Lower leg skin (tissue), 4 donors: Measurements from ENCODE around the gene FARS2. TPM values are rescaled to one million over a fixed set of nuclear protein-coding genes. Genes with fewer than 3 reads are reported as not detected.
"Not testable (repeated sequence)": the region's sequence is repeated elsewhere in the genome, so short reads cannot be mapped to it uniquely, and the experiment has no call there.

Experiments used
- DNase-seq, 2 donors: peaks; one replicate each; pipeline ENCODE4 v3.0.0-alpha.2; 2019; ENCODE audit warnings: low spot score in 2 of 2
- H3K4me3 ChIP-seq: fragments of 200-600 bp; sonication (generic); 2 replicates; pipeline ENCODE4 v1.5.1; 2017; ENCODE audit warnings: mild to moderate bottlenecking, low read depth; ENCODE audit not compliant: poor library complexity, severe bottlenecking
- CTCF ChIP-seq, 3 donors: fragments of 450-650 bp; IDR thresholded peaks; one replicate each; pipeline ENCODE4 v1.5.1; 2016; ENCODE audit warnings: antibody characterized with exemption in 3 of 3, mild to moderate bottlenecking in 3 of 3, moderate library complexity in 2 of 3
- POLR2A ChIP-seq, 2 donors: fragments of 450-650 bp; IDR thresholded peaks; one replicate each; pipeline ENCODE4 v1.6.1; 2016 to 2017; ENCODE audit warnings: antibody characterized with exemption in 2 of 2, mild to moderate bottlenecking in 1 of 2, moderate library complexity in 1 of 2
- whole genome bisulfite sequencing, 2 donors: methylation state at CpG; one replicate each; pipeline ENCODE4 v1.1.5; 2018; 5-methylcytosine and 5-hydroxymethylcytosine counted together
- intact Hi-C: fragments of 100-400 bp; cut with DNase I; formaldehyde crosslinking; loops from one replicate; pipeline ENCODE4 v1.15.0; 2023; ENCODE audit warnings: low total_unique reads
- total RNA-seq, 4 donors: library from RNA; depleted of rRNA; stranded (reverse); fragments of >200 nt; gene quantifications; one replicate each; pipeline ENCODE4 v1.1.0, GENCODE V29; 2016

FARS2 gene
- total RNA-seq, 4 donors from 2014 or later: 7.0 to 14.7 (median 11.1) TPM

GRCh38 chr6:5681480-5681879 is 420.2 kb downstream of the FARS2 start:
- no peak for DNase-seq
- intact Hi-C loops: no loop called here
- H3K4me3 ChIP-seq: no peak overlapping the region
- no peak for TF ChIP-seq CTCF (IDR thresholded peaks at IDR 0.05)
- no peak for TF ChIP-seq POLR2A (IDR thresholded peaks at IDR 0.05)
- WGBS, 2 donors: 47 to 49% methylated on average over 4 of the region's 4 CpGs

GRCh38 chr6:5682530-5682929 is 421.2 kb downstream of the FARS2 start:
- no peak for DNase-seq
- 95% methylated on average over 4 of the region's 4 CpGs for WGBS, 2 donors
- H3K4me3 ChIP-seq: no peak overlapping the region
- intact Hi-C loops: no loop called here
- TF ChIP-seq POLR2A (IDR thresholded peaks at IDR 0.05) (no peak), CTCF (IDR thresholded peaks at IDR 0.05) (no peak)

- DNase-seq, H3K4me3 ChIP-seq, intact Hi-C loops: not testable (repeated sequence)
- 70 to 76% methylated on average over 5 of the region's 5 CpGs for WGBS, 2 donors
Measured at GRCh38 chr6:5683747-5684146, 422.4 kb downstream of the FARS2 start.

- WGBS, 2 donors: 94 to 95% methylated on average over 6 of the region's 6 CpGs
- TF ChIP-seq POLR2A (IDR thresholded peaks at IDR 0.05) (no peak), CTCF (IDR thresholded peaks at IDR 0.05) (no peak)
- intact Hi-C loops: no loop called here
- H3K4me3 ChIP-seq: no peak overlapping the region
- no peak for DNase-seq
Measured at GRCh38 chr6:5684320-5685053, 423.2 kb downstream of the FARS2 start.

GRCh38 chr6:5693225-5694145 is 432.2 kb downstream of the FARS2 start:
- TF ChIP-seq POLR2A (IDR thresholded peaks at IDR 0.05): no peak
- no peak for TF ChIP-seq CTCF (IDR thresholded peaks at IDR 0.05)
- no peak for DNase-seq
- H3K4me3 ChIP-seq: no peak overlapping the region
- intact Hi-C loops: no loop called here
- 87 to 92% methylated on average over 13 of the region's 13 CpGs for WGBS, 2 donors
